ENCODE results near the gene CFAP100. TPM values are rescaled to one million over a fixed set of nuclear protein-coding genes. Genes with fewer than 3 reads are reported as not detected.
A peak's percentile ranks its signal among the peaks of the same experiment; 100 is the strongest.

Gene CFAP100
- total RNA-seq, 4 donors from 2014 or later: not detected

GRCh38 chr3:126353694-126354321 is 40.9 kb upstream of the CFAP100 start:
- intact Hi-C loops (cut with DNase I): no loop called here
- peak overlapping the region in 1 of 4 donors; percentile 77 for H3K4me3 ChIP-seq
- 81% methylated on average over 5 of the region's 8 CpGs; no CpG with 5 or more reads in 1 of the 2 donors for WGBS, 2 donors
- DNase-seq: no peak
- peaks cover 0 to 33% (median 0%) of the 10 kb centered on the region in 4 donors for H3K27me3 ChIP-seq
- H3K36me3 ChIP-seq: peaks cover 0 to 39% (median 8%) of the 10 kb centered on the region in 3 donors
- peaks cover 19 to 68% (median 25%) of the 10 kb centered on the region in 3 donors for H3K4me1 ChIP-seq
- H3K9me3 ChIP-seq: no peaks in the 10 kb centered on the region
- peak overlapping the region in 3 of 4 donors; percentile 91 to 97 (median 93) for H3K27ac ChIP-seq
- TF ChIP-seq CTCF (IDR thresholded peaks at IDR 0.05) (no peak), POLR2A (IDR thresholded peaks at IDR 0.05) (no peak)

GRCh38 chr3:126354776-126355175 is 39.9 kb upstream of the CFAP100 start:
- 57 to 80% methylated on average over 1 to 7 of the region's 7 CpGs for WGBS, 2 donors
- H3K4me3 ChIP-seq: peak overlapping the region in 2 of 4 donors; percentile 77 to 83
- no peak for TF ChIP-seq POLR2A (IDR thresholded peaks at IDR 0.05)
- no peak for TF ChIP-seq CTCF (IDR thresholded peaks at IDR 0.05)
- intact Hi-C loops (cut with DNase I): no loop called here
- H3K27me3 ChIP-seq: peaks cover 0 to 43% (median 0%) of the 10 kb centered on the region in 4 donors
- DNase-seq: no peak
- H3K4me1 ChIP-seq: peaks cover 19 to 68% (median 25%) of the 10 kb centered on the region in 3 donors
- H3K27ac ChIP-seq: peak overlapping the region in 3 of 4 donors; percentile 91 to 97 (median 93)
- no peaks in the 10 kb centered on the region for H3K9me3 ChIP-seq
- H3K36me3 ChIP-seq: peaks cover 0 to 29% (median 8%) of the 10 kb centered on the region in 3 donors

- Histone ChIP-seq H3K4me3 (peak overlapping the region; percentile 61 to 83 (median 78)), H3K27me3 (peaks cover 0 to 48% (median 0%) of the 10 kb centered on the region in 4 donors), H3K36me3 (peaks cover 0 to 24% (median 8%) of the 10 kb centered on the region in 3 donors), H3K27ac (peak overlapping the region; percentile 91 to 97 (median 92)), H3K4me1 (peaks cover 19 to 67% (median 25%) of the 10 kb centered on the region in 3 donors), H3K9me3 (no peaks in the 10 kb centered on the region)
- no peak for TF ChIP-seq POLR2A (IDR thresholded peaks at IDR 0.05)
- TF ChIP-seq CTCF (IDR thresholded peaks at IDR 0.05): no peak
- WGBS, 2 donors: 73 to 74% methylated on average over 2 to 3 of the region's 3 CpGs
- intact Hi-C loops (cut with DNase I): no loop called here
- DNase-seq: no peak
Measured at GRCh38 chr3:126355251-126355650, 39.5 kb upstream of the CFAP100 start.

- Histone ChIP-seq H3K4me3 (peak overlapping the region; percentile 61 to 83 (median 78)), H3K36me3 (peaks cover 0 to 18% (median 8%) of the 10 kb centered on the region in 3 donors), H3K27ac (peak overlapping the region; percentile 91 to 97 (median 92)), H3K27me3 (peaks cover 0 to 54% (median 0%) of the 10 kb centered on the region in 4 donors), H3K9me3 (no peaks in the 10 kb centered on the region), H3K4me1 (peaks cover 19 to 61% (median 25%) of the 10 kb centered on the region in 3 donors)
- intact Hi-C loops (cut with DNase I): no loop called here
- TF ChIP-seq POLR2A (IDR thresholded peaks at IDR 0.05) (peak in 2 of 4 donors; percentile 2 to 49), CTCF (IDR thresholded peaks at IDR 0.05) (peak in 1 of 6 experiments; percentile 22)
- WGBS, 2 donors: 0 to 9% methylated on average over 5 to 7 of the region's 32 CpGs
- peak; percentile 41 for DNase-seq
Measured at GRCh38 chr3:126355777-126356372, 38.8 kb upstream of the CFAP100 start.

Data from esophagus squamous epithelium (tissue), 5 donors.